Measurements from ENCODE around the gene ZNF19. TPM values are rescaled to one million over a fixed set of nuclear protein-coding genes. Genes with fewer than 3 reads are reported as not detected.

The ZNF19 gene
- total and polyA plus RNA-seq, 2 experiments from 2014 or later, result 3.7 to 4.1 TPM

DNA sequence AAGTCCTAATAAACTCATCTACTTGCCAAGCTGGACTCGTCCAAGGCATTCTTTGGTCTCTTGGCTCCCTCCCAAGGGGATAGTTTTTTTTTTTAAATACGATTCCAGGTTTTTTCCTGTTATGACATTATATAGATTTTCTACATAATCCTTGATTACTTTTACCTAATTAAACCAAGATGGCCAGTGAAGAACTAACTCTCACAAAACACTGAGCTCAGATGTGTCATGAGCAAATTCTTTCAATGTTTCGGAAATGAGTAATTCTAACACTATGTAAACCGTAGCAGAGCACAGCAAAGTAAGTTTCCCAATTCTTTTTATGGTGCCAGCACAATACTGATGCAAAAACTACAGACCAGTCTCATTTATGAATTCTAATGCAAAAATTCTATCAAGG lies 28.9 kb downstream of the ZNF19 start:
- no peak for TF ChIP-seq EZH2 (IDR thresholded peaks at IDR 0.05; ENCODE audit: borderline replicate concordance)
- TF ChIP-seq EZH2phosphoT487 (IDR thresholded peaks at IDR 0.05; ENCODE audit: low read depth, severe bottlenecking, unreplicated experiment), result no peak
- no peak for TF ChIP-seq CTCF (IDR thresholded peaks at IDR 0.05; ENCODE audit: poor library complexity)
- Histone ChIP-seq H3K4me1 (ENCODE audit: insufficient read depth) (peaks cover 7% of the 10 kb centered on the region), H3K27me3 (no peaks in the 10 kb centered on the region), H3K9me2 (replicated peaks; ENCODE audit: insufficient read depth) (no peaks in the 10 kb centered on the region), H3K36me3 (replicated peaks; ENCODE audit: insufficient read depth, low read depth) (no peaks in the 10 kb centered on the region), H3K27ac (no peak overlapping the region), H3K4me2 (peak overlapping the region; percentile 96), H3K4me3 (no peak overlapping the region), H2AFZ (no peak overlapping the region), H4K20me1 (ENCODE audit: insufficient read depth, poor library complexity, severe bottlenecking) (no peaks in the 10 kb centered on the region), H3K9me3 (ENCODE audit: low read depth) (no peaks in the 10 kb centered on the region), H3K79me2 (peaks cover 20% of the 10 kb centered on the region)
- no peak for DNase-seq (ENCODE audit: low spot score)
- WGBS (ENCODE audit: low lambda C conversion rate, missing lambda C conversion rate), result 88% methylated on average over 4 of the region's 4 CpGs

GRCh38 chr16:71459510-71459909 lies 29.6 kb downstream of the ZNF19 start:
- no peaks in the 10 kb centered on the region for H3K9me2 ChIP-seq (replicated peaks; ENCODE audit: insufficient read depth)
- H3K4me1 ChIP-seq (ENCODE audit: insufficient read depth), result peaks cover 7% of the 10 kb centered on the region
- H3K79me2 ChIP-seq, result peaks cover 20% of the 10 kb centered on the region
- H3K27ac ChIP-seq, result no peak overlapping the region
- no peak overlapping the region for H2AFZ ChIP-seq
- no peak overlapping the region for H3K4me2 ChIP-seq
- TF ChIP-seq CTCF (IDR thresholded peaks at IDR 0.05; ENCODE audit: poor library complexity) (no peak), EZH2 (IDR thresholded peaks at IDR 0.05; ENCODE audit: borderline replicate concordance) (no peak), EZH2phosphoT487 (IDR thresholded peaks at IDR 0.05; ENCODE audit: low read depth, severe bottlenecking, unreplicated experiment) (no peak)
- no peak overlapping the region for H3K4me3 ChIP-seq
- H4K20me1 ChIP-seq (ENCODE audit: insufficient read depth, poor library complexity, severe bottlenecking), result no peaks in the 10 kb centered on the region
- no peaks in the 10 kb centered on the region for H3K36me3 ChIP-seq (replicated peaks; ENCODE audit: insufficient read depth, low read depth)
- no peak for DNase-seq (ENCODE audit: low spot score)
- no peaks in the 10 kb centered on the region for H3K27me3 ChIP-seq
- no peaks in the 10 kb centered on the region for H3K9me3 ChIP-seq (ENCODE audit: low read depth)

DNA sequence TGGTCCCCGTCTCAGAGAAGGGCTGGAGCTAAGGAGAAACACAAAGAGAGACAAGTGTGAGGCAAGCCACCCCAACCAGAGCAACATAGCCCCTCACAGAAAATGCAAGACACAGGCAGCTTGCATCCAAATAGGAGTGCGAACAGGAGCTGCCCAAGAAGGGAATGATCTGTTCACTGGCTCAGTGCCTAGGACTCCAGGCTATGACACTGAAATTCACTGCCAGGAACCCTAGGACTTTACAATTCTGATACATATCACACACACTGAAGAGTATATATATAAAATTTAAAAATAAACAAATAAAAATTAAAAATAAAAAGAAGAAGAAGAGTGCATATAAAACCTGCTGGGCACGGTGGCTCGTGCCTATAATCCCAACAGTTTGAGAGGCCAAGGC lies 32.3 kb downstream of the ZNF19 start:
- no peak overlapping the region for H3K4me2 ChIP-seq
- no peak overlapping the region for H3K27ac ChIP-seq
- peaks cover 3% of the 10 kb centered on the region for H3K36me3 ChIP-seq (replicated peaks; ENCODE audit: insufficient read depth, low read depth)
- peaks cover 7% of the 10 kb centered on the region for H3K4me1 ChIP-seq (ENCODE audit: insufficient read depth)
- TF ChIP-seq EZH2phosphoT487 (IDR thresholded peaks at IDR 0.05; ENCODE audit: low read depth, severe bottlenecking, unreplicated experiment), result no peak
- no peak for TF ChIP-seq CTCF (IDR thresholded peaks at IDR 0.05; ENCODE audit: poor library complexity)
- no peak for TF ChIP-seq EZH2 (IDR thresholded peaks at IDR 0.05; ENCODE audit: borderline replicate concordance)
- no peaks in the 10 kb centered on the region for H3K9me3 ChIP-seq (ENCODE audit: low read depth)
- no peaks in the 10 kb centered on the region for H4K20me1 ChIP-seq (ENCODE audit: insufficient read depth, poor library complexity, severe bottlenecking)
- H2AFZ ChIP-seq, result no peak overlapping the region
- peaks cover 20% of the 10 kb centered on the region for H3K79me2 ChIP-seq
- no peaks in the 10 kb centered on the region for H3K27me3 ChIP-seq
- DNase-seq (ENCODE audit: low spot score), result no peak
- WGBS (ENCODE audit: low lambda C conversion rate, missing lambda C conversion rate), result 92% methylated on average over 4 of the region's 4 CpGs
- H3K9me2 ChIP-seq (replicated peaks; ENCODE audit: insufficient read depth), result no peaks in the 10 kb centered on the region
- no peak overlapping the region for H3K4me3 ChIP-seq

- H3K9me3 ChIP-seq (ENCODE audit: low read depth), result peaks cover 20% of the 10 kb centered on the region
- peaks cover 21% of the 10 kb centered on the region for H3K36me3 ChIP-seq (replicated peaks; ENCODE audit: insufficient read depth, low read depth)
- no peak overlapping the region for H2AFZ ChIP-seq
Observed at GRCh38 chr16:71453036-71453435, 36.1 kb downstream of the ZNF19 start.

More at GRCh38 chr16:71453036-71453435, 36.1 kb downstream of the ZNF19 start:
- no peak overlapping the region for H3K4me2 ChIP-seq
- no peaks in the 10 kb centered on the region for H3K9me2 ChIP-seq (replicated peaks; ENCODE audit: insufficient read depth)
- TF ChIP-seq EZH2phosphoT487 (IDR thresholded peaks at IDR 0.05; ENCODE audit: low read depth, severe bottlenecking, unreplicated experiment), result no peak
- no peak for TF ChIP-seq CTCF (IDR thresholded peaks at IDR 0.05; ENCODE audit: poor library complexity)
- no peak for TF ChIP-seq EZH2 (IDR thresholded peaks at IDR 0.05; ENCODE audit: borderline replicate concordance)
- H3K4me3 ChIP-seq, result no peak overlapping the region
- H3K4me1 ChIP-seq (ENCODE audit: insufficient read depth), result no peaks in the 10 kb centered on the region
- no peaks in the 10 kb centered on the region for H4K20me1 ChIP-seq (ENCODE audit: insufficient read depth, poor library complexity, severe bottlenecking)
- no peak overlapping the region for H3K27ac ChIP-seq
- no peaks in the 10 kb centered on the region for H3K79me2 ChIP-seq
- H3K27me3 ChIP-seq, result no peaks in the 10 kb centered on the region
- no peak for DNase-seq (ENCODE audit: low spot score)

Measured in hepatocyte (in vitro differentiated cells).